ENCODE measurements around the gene WNT5B. TPM values are rescaled to one million over a fixed set of nuclear protein-coding genes. Genes with fewer than 3 reads are reported as not detected.

Gene WNT5B
- total RNA-seq, 1 donor from 2014 or later, result 8.9 TPM

- H3K36me3 Mint-ChIP-seq (ENCODE audit: insufficient read depth), result no peaks in the 10 kb centered on the region
- peaks cover 23% of the 10 kb centered on the region for H3K27me3 Mint-ChIP-seq
- TF ChIP-seq CTCF (IDR thresholded peaks at IDR 0.05; ENCODE audit: unreplicated experiment), result peak; percentile 100
- peaks cover 17% of the 10 kb centered on the region for H3K4me1 Mint-ChIP-seq (ENCODE audit: low read depth)
- H3K27ac Mint-ChIP-seq, result no peak overlapping the region
- DNase-seq (ENCODE audit: low spot score, unreplicated experiment), result peak; percentile 74
- no peaks in the 10 kb centered on the region for H3K9me3 Mint-ChIP-seq (ENCODE audit: low read depth)
- no peak overlapping the region for H3K4me3 Mint-ChIP-seq (ENCODE audit: low read depth)
These were observed 45.5 kb upstream of the WNT5B start for GRCh38 chr12:1583421-1584078.

GRCh38 chr12:1584326-1584725, 44.7 kb upstream of the WNT5B start:
- peaks cover 21% of the 10 kb centered on the region for H3K4me1 Mint-ChIP-seq (ENCODE audit: low read depth)
- H3K9me3 Mint-ChIP-seq (ENCODE audit: low read depth), result no peaks in the 10 kb centered on the region
- no peak for TF ChIP-seq CTCF (IDR thresholded peaks at IDR 0.05; ENCODE audit: unreplicated experiment)
- no peak overlapping the region for H3K4me3 Mint-ChIP-seq (ENCODE audit: low read depth)
- no peak overlapping the region for H3K27ac Mint-ChIP-seq
- H3K36me3 Mint-ChIP-seq (ENCODE audit: insufficient read depth), result no peaks in the 10 kb centered on the region
- DNase-seq (ENCODE audit: low spot score, unreplicated experiment), result no peak
- H3K27me3 Mint-ChIP-seq, result peaks cover 21% of the 10 kb centered on the region

GRCh38 chr12:1587927-1588574, 41.0 kb upstream of the WNT5B start:
- H3K4me1 Mint-ChIP-seq (ENCODE audit: low read depth), result peaks cover 47% of the 10 kb centered on the region

GRCh38 chr12:1588575-1588947, 40.5 kb upstream of the WNT5B start:
- no peak overlapping the region for H3K4me3 Mint-ChIP-seq (ENCODE audit: low read depth)
- no peaks in the 10 kb centered on the region for H3K9me3 Mint-ChIP-seq (ENCODE audit: low read depth)
- no peak for DNase-seq (ENCODE audit: low spot score, unreplicated experiment)
- TF ChIP-seq CTCF (IDR thresholded peaks at IDR 0.05; ENCODE audit: unreplicated experiment), result no peak
- H3K4me1 Mint-ChIP-seq (ENCODE audit: low read depth), result peaks cover 50% of the 10 kb centered on the region
- H3K27me3 Mint-ChIP-seq, result no peaks in the 10 kb centered on the region
- H3K27ac Mint-ChIP-seq, result no peak overlapping the region
- H3K36me3 Mint-ChIP-seq (ENCODE audit: insufficient read depth), result peaks cover 5% of the 10 kb centered on the region

More at GRCh38 chr12:1587927-1588574, 41.0 kb upstream of the WNT5B start:
- DNase-seq (ENCODE audit: low spot score, unreplicated experiment), result no peak
- H3K4me3 Mint-ChIP-seq (ENCODE audit: low read depth), result no peak overlapping the region
- TF ChIP-seq CTCF (IDR thresholded peaks at IDR 0.05; ENCODE audit: unreplicated experiment), result no peak
- H3K36me3 Mint-ChIP-seq (ENCODE audit: insufficient read depth), result peaks cover 5% of the 10 kb centered on the region
- H3K27me3 Mint-ChIP-seq, result no peaks in the 10 kb centered on the region
- H3K27ac Mint-ChIP-seq, result no peak overlapping the region
- no peaks in the 10 kb centered on the region for H3K9me3 Mint-ChIP-seq (ENCODE audit: low read depth)

- H3K27ac Mint-ChIP-seq, result no peak overlapping the region
- no peaks in the 10 kb centered on the region for H3K27me3 Mint-ChIP-seq
- peaks cover 56% of the 10 kb centered on the region for H3K4me1 Mint-ChIP-seq (ENCODE audit: low read depth)
- H3K9me3 Mint-ChIP-seq (ENCODE audit: low read depth), result no peaks in the 10 kb centered on the region
- peak overlapping the region; percentile 66 for H3K4me3 Mint-ChIP-seq (ENCODE audit: low read depth)
- peaks cover 5% of the 10 kb centered on the region for H3K36me3 Mint-ChIP-seq (ENCODE audit: insufficient read depth)
- no peak for TF ChIP-seq CTCF (IDR thresholded peaks at IDR 0.05; ENCODE audit: unreplicated experiment)
- DNase-seq (ENCODE audit: low spot score, unreplicated experiment), result no peak
These were observed 38.6 kb upstream of the WNT5B start for GRCh38 chr12:1590221-1590979.
